ENCODE data around the gene CYP21A2. TPM values are rescaled to one million over a fixed set of nuclear protein-coding genes. Genes with fewer than 3 reads are reported as not detected.
A peak's percentile ranks its signal among the peaks of the same experiment; 100 is the strongest.

CYP21A2 gene
- total and polyA plus RNA-seq, 2 of the 8 experiments (the other 6 are each of a cell fraction or from before 2014, with no cell fraction given), result 0.22 to 0.23 TPM

DNA sequence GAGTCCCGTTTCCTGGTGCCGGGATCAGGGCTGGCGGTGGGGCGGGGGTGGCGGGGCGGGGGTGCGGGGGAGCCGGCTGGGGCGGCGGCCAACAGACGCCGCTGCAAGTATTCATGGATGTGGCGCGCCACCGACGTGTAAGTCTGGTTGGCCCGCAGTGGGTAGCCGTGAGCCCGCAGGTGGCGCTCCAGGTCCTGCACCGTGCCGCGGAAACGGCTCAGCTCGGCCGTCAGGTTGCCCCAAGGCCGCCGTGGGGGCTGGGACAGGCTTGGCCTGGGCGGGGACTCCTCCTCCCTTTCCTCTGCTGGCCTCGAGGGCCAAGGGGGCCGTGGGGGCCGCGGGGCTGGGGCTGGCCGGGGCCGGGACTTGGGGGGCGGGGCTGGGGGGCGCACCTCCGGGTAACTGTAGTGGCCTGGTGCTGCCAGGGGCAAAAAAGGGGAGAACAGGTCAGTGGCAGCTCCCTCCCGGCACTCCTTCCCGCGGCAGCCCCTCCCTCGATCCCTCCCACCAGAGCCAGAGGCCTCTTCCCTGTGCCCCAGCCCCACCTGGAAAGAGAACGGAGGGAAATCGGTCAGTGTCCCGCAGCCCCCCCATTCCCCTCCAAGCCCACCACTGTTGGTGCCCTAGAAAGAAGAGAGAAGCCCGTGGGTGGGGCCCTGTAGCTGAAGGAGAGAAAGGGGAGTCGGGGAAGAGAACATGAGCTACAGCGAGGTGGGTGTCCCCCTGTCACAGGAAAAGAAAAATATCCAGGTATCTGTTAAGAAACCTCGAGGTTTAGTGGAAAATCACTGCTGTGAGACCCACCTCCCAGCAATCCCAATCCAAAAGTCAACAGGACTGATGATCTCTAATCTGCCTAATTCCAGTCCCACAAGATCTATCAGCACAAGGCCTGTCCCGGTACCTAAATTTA is 49.6 kb downstream of the CYP21A2 start (continued):
- peak in 1 of 2 experiments; percentile 62; a peak in 1 of 3 replicates for TF ChIP-seq EP300 (IDR thresholded peaks at IDR 0.05; ENCODE audit: borderline replicate concordance in 1 of 2, low read depth in 2 of 2, low read length in 2 of 2)
- peak; percentile 69 for TF ChIP-seq CREB1 (IDR thresholded peaks at IDR 0.05)
- TF ChIP-seq, protein P1, sequence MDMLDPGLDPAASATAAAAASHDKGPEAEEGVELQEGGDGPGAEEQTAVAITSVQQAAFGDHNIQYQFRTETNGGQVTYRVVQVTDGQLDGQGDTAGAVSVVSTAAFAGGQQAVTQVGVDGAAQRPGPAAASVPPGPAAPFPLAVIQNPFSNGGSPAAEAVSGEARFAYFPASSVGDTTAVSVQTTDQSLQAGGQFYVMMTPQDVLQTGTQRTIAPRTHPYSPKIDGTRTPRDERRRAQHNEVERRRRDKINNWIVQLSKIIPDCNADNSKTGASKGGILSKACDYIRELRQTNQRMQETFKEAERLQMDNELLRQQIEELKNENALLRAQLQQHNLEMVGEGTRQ (IDR thresholded peaks at IDR 0.05; ENCODE audit: low read length), result 0 out of 2 replicates have a peak, but pooled peaks have one; percentile 34
- TF ChIP-seq TAF7 (optimal IDR thresholded peaks at IDR 0.05; ENCODE audit: borderline replicate concordance, low read depth, low read length), result no peak
- no peak for TF ChIP-seq RNF2 (IDR thresholded peaks at IDR 0.05; ENCODE audit: borderline replicate concordance, low read depth, low read length, missing control alignments, poor library complexity, severe bottlenecking)
- TF ChIP-seq GABPA (IDR thresholded peaks at IDR 0.05; ENCODE audit: borderline replicate concordance, insufficient read depth, low read length), result no peak
- TF ChIP-seq BRCA1 (IDR thresholded peaks at IDR 0.05; ENCODE audit: low read depth, low read length), result no peak
- no peak for TF ChIP-seq SP4 (IDR thresholded peaks at IDR 0.05; ENCODE audit: low read length)
- no peak for TF ChIP-seq RXRA (IDR thresholded peaks at IDR 0.05; ENCODE audit: insufficient read depth, low read depth, low read length)
- TF ChIP-seq SAP30 (IDR thresholded peaks at IDR 0.05; ENCODE audit: insufficient read depth, insufficient replicate concordance, low read length), result no peak
- TF ChIP-seq CEBPB (IDR thresholded peaks at IDR 0.05; ENCODE audit: low read depth, low read length), result no peak
- peak; percentile 33; the same call in 1 of the 2 replicates for TF ChIP-seq YY1 (IDR thresholded peaks at IDR 0.05; ENCODE audit: low read depth, low read length)
- no peak for TF ChIP-seq SRF (IDR thresholded peaks at IDR 0.05; ENCODE audit: low read depth, low read length)
- TF ChIP-seq RAD21 (IDR thresholded peaks at IDR 0.05 in 1 of 2, conservative IDR thresholded peaks at IDR 0.05 in 1 of 2; ENCODE audit: low read depth in 2 of 2, low read length in 2 of 2), result peak; percentile 73 to 80
- TF ChIP-seq RFX5 (IDR thresholded peaks at IDR 0.05; ENCODE audit: borderline replicate concordance, low read depth, low read length), result no peak
- no peak for TF ChIP-seq CBX8 (IDR thresholded peaks at IDR 0.05; ENCODE audit: borderline replicate concordance, low read depth, low read length)
- no peak for TF ChIP-seq NANOG (IDR thresholded peaks at IDR 0.05; ENCODE audit: insufficient read depth, low read depth, low read length, poor library complexity, severe bottlenecking)
- no peak for TF ChIP-seq CHD1 (IDR thresholded peaks at IDR 0.05; ENCODE audit: low read depth, low read length)
- TF ChIP-seq, protein P2, sequence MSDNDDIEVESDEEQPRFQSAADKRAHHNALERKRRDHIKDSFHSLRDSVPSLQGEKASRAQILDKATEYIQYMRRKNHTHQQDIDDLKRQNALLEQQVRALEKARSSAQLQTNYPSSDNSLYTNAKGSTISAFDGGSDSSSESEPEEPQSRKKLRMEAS (IDR thresholded peaks at IDR 0.05), result no peak
- TF ChIP-seq GTF2F1 (IDR thresholded peaks at IDR 0.05; ENCODE audit: borderline replicate concordance, low read depth, low read length), result no peak
- TF ChIP-seq KDM4A (IDR thresholded peaks at IDR 0.05; ENCODE audit: low read depth, low read length, severe bottlenecking), result peak; percentile 44
